Keratinocyte (primary cell): Measurements from ENCODE around the gene JAZF1. TPM values are rescaled to one million over a fixed set of nuclear protein-coding genes. Genes with fewer than 3 reads are reported as not detected.

Experiments
- DNase-seq: peaks from one replicate; pipeline ENCODE4 v3.0.0-alpha.2; 2011; ENCODE audit warnings: low read depth, missing footprints, low spot score
- FAIRE-seq: peaks from 2 replicates; lab custom pipeline; 2011; peaks lifted over from hg19 to GRCh38; lab: Jason Lieb, UNC
- H2AFZ ChIP-seq: 2 replicates; pipeline ENCODE4 v1.6.0; 2012; ENCODE audit warnings: low read length, control low read depth, inconsistent platforms; ENCODE audit not compliant: control insufficient read depth
- H3K27ac ChIP-seq: 2 replicates; pipeline ENCODE4 v1.5.1; 2011; ENCODE audit warnings: low read length; ENCODE audit not compliant: control insufficient read depth, insufficient read depth
- H3K27me3 ChIP-seq: 3 replicates; pipeline ENCODE4 v1.6.0; 2011; ENCODE audit warnings: low read length; ENCODE audit not compliant: control insufficient read depth, insufficient read depth; ENCODE audit errors: extremely low read depth
- H3K36me3 ChIP-seq, 2 experiments: 2 replicates in 1 of 2; 3 replicates in 1 of 2; pipeline ENCODE4 v1.5.1; 2011; ENCODE audit warnings: low read length in 2 of 2, mild to moderate bottlenecking in 1 of 2; ENCODE audit not compliant: control insufficient read depth in 2 of 2, insufficient read depth in 2 of 2; ENCODE audit errors: extremely low read depth in 1 of 2
- H3K4me1 ChIP-seq: 3 replicates; pipeline ENCODE4 v1.5.1; 2011; ENCODE audit warnings: low read length; ENCODE audit not compliant: control insufficient read depth, insufficient read depth; ENCODE audit errors: extremely low read depth
- H3K4me2 ChIP-seq: 3 replicates; pipeline ENCODE4 v1.6.0; 2011; ENCODE audit warnings: low read depth, low read length; ENCODE audit not compliant: control insufficient read depth, insufficient read depth; ENCODE audit errors: extremely low read depth
- H3K4me3 ChIP-seq, 3 experiments: fragments of 200-600 bp in 1 of 3; sonication (generic) in 1 of 3; 2 replicates in 2 of 3; 3 replicates in 1 of 3; pipeline ENCODE4 v1.5.1; 2011 to 2016; ENCODE audit warnings: low read length in 3 of 3, mild to moderate bottlenecking in 3 of 3, control low read depth in 2 of 3, inconsistent platforms in 1 of 3, low read depth in 1 of 3, mixed read lengths in 1 of 3, mixed run types in 1 of 3, moderate library complexity in 1 of 3; ENCODE audit not compliant: control insufficient read depth in 2 of 3, insufficient read depth in 2 of 3; ENCODE audit errors: extremely low read depth in 1 of 3
- H3K79me2 ChIP-seq: 2 replicates; pipeline ENCODE4 v1.6.0; 2012; ENCODE audit warnings: low read length; ENCODE audit not compliant: control insufficient read depth, insufficient read depth
- H3K9ac ChIP-seq: 3 replicates; pipeline ENCODE4 v1.6.0; 2011; ENCODE audit warnings: low read length; ENCODE audit not compliant: control insufficient read depth, insufficient read depth; ENCODE audit errors: extremely low read depth
- H3K9me1 ChIP-seq: 3 replicates; pipeline ENCODE4 v1.6.0; 2011; ENCODE audit warnings: low read length; ENCODE audit not compliant: control insufficient read depth, insufficient read depth; ENCODE audit errors: extremely low read depth
- H3K9me3 ChIP-seq: 2 replicates; pipeline ENCODE4 v1.5.1; 2012; ENCODE audit warnings: low read depth, low read length; ENCODE audit not compliant: control insufficient read depth
- H4K20me1 ChIP-seq: 3 replicates; pipeline ENCODE4 v1.6.0; 2011; ENCODE audit warnings: low read length; ENCODE audit not compliant: control insufficient read depth, insufficient read depth; ENCODE audit errors: extremely low read depth
- EZH2 ChIP-seq: IDR thresholded peaks from one replicate; pipeline ENCODE4 v1.6.1; 2012; ENCODE audit warnings: inconsistent platforms, mild to moderate bottlenecking, low read length, moderate library complexity
- dilution Hi-C: fragments of 300-500 bp; cut with MboI; formaldehyde crosslinking; loops from one replicate; pipeline ENCODE4 v1.7.0; 2020; ENCODE audit warnings: low sequenced_read_pairs; ENCODE audit not compliant: extremely low pct_ligation_motif_present
- polyA plus RNA-seq, 5 experiments: library from polyadenylated mRNA; depleted of rRNA in 3 of 5; stranded (reverse) in 3 of 5; stranded (forward) in 1 of 5; unstranded in 1 of 5; fragments of >200 nt; gene quantifications; 1 replicate in 1 of 5; 2 replicates in 3 of 5; 3 replicates in 1 of 5; pipeline versions ENCODE4 v1.2.1 to v1.2.3, GENCODE V29; 2011 to 2012; ENCODE audit warnings: missing spikeins in 2 of 5, low read depth in 1 of 5, low replicate concordance in 1 of 5
- TF ChIP-seq, protein P1 (sequence below), 3 experiments: IDR thresholded peaks in 1 of 3; conservative IDR thresholded peaks in 1 of 3; optimal IDR thresholded peaks in 1 of 3; 2 replicates in 2 of 3; 3 replicates in 1 of 3; pipeline versions ENCODE3 to v1.5.1; 2011; ENCODE audit warnings: low read length in 3 of 3, mild to moderate bottlenecking in 3 of 3, moderate library complexity in 2 of 3, control low read depth in 1 of 3, inconsistent platforms in 1 of 3; ENCODE audit not compliant: insufficient read depth in 2 of 3; ENCODE audit errors: extremely low read depth in 1 of 3

Gene JAZF1
- polyA plus RNA-seq, 1 donor (not counting 4 experiments of a cell fraction or from before 2014, with no cell fraction given): 2.5 TPM

DNA sequence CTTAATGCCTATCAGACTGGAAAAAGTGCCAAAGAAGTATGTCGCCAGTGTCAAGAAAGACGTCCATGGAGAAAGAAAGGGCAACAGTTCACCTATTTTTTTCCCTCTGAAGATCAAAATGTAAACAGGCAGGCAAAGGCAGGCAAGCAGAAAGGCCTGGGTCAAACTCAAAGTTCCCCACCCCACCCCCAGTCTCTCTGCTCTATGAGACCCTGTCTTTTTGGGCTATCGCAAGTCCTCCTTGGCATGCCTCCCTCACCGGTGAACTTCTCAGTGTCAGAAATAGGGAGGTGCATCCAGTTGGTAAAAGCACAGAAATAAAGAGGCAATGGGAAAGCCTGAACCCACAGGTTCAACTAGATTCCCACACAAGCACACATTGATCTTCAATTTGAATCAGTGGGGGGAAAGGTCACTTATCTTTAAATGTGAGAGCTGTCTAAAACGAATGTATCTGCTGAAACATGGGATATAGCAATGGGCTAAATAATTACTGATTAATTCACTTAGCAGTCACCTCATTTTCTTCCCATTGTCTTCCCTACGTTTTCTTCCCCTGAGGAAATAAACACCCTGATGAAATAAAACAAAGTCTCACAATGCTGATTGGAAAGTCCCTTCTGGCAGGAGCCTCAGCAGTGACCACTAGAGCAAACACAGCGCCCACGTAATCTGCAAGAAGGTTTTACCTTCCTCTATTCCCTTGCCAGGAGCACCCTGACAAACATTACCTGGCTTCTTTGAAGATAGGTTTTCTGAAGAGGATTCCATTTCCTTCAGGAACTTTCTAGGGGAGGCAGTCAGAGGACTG, 31.1 kb downstream of the JAZF1 start:
- H3K27me3 ChIP-seq: no peaks in the 10 kb centered on the region
- H3K4me3 ChIP-seq: no peak overlapping the region
- H3K27ac ChIP-seq: no peak overlapping the region
- FAIRE-seq: no peak
- H3K9ac ChIP-seq: no peak overlapping the region
- TF ChIP-seq EZH2: no peak
- TF ChIP-seq, protein P1, sequence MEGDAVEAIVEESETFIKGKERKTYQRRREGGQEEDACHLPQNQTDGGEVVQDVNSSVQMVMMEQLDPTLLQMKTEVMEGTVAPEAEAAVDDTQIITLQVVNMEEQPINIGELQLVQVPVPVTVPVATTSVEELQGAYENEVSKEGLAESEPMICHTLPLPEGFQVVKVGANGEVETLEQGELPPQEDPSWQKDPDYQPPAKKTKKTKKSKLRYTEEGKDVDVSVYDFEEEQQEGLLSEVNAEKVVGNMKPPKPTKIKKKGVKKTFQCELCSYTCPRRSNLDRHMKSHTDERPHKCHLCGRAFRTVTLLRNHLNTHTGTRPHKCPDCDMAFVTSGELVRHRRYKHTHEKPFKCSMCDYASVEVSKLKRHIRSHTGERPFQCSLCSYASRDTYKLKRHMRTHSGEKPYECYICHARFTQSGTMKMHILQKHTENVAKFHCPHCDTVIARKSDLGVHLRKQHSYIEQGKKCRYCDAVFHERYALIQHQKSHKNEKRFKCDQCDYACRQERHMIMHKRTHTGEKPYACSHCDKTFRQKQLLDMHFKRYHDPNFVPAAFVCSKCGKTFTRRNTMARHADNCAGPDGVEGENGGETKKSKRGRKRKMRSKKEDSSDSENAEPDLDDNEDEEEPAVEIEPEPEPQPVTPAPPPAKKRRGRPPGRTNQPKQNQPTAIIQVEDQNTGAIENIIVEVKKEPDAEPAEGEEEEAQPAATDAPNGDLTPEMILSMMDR (optimal IDR thresholded peaks at IDR 0.05 in 1 of 3, IDR thresholded peaks at IDR 0.05 in 1 of 3, conservative IDR thresholded peaks at IDR 0.05 in 1 of 3; ENCODE audit: extremely low read depth in 1 of 3, insufficient read depth in 2 of 3, low read length in 3 of 3): no peak
- no peaks in the 10 kb centered on the region for H3K4me1 ChIP-seq
- no peaks in the 10 kb centered on the region for H3K36me3 ChIP-seq
- no peaks in the 10 kb centered on the region for H3K9me3 ChIP-seq
- dilution Hi-C loops: no loop called here
- H3K9me1 ChIP-seq: no peaks in the 10 kb centered on the region
- H3K79me2 ChIP-seq: no peaks in the 10 kb centered on the region
- no peak overlapping the region for H3K4me2 ChIP-seq
- no peaks in the 10 kb centered on the region for H4K20me1 ChIP-seq
- DNase-seq: no peak
- no peak overlapping the region for H2AFZ ChIP-seq

- Histone ChIP-seq H3K27ac (no peak overlapping the region), H4K20me1 (no peaks in the 10 kb centered on the region), H3K79me2 (no peaks in the 10 kb centered on the region), H3K36me3 (no peaks in the 10 kb centered on the region), H2AFZ (no peak overlapping the region), H3K9me3 (no peaks in the 10 kb centered on the region), H3K4me3 (no peak overlapping the region), H3K27me3 (no peaks in the 10 kb centered on the region), H3K9ac (no peak overlapping the region), H3K4me1 (no peaks in the 10 kb centered on the region), H3K9me1 (no peaks in the 10 kb centered on the region), H3K4me2 (no peak overlapping the region)
- DNase-seq: no peak
- dilution Hi-C loops: no loop called here
- FAIRE-seq: no peak
- no peak for TF ChIP-seq EZH2
- TF ChIP-seq, protein P1 (optimal IDR thresholded peaks at IDR 0.05 in 1 of 3, IDR thresholded peaks at IDR 0.05 in 1 of 3, conservative IDR thresholded peaks at IDR 0.05 in 1 of 3; ENCODE audit: extremely low read depth in 1 of 3, insufficient read depth in 2 of 3, low read length in 3 of 3): no peak
Observed at GRCh38 chr7:28145931-28146330, 34.7 kb downstream of the JAZF1 start.
